ENCODE data around the gene FAS.
A peak's percentile ranks its signal among the peaks of the same experiment; 100 is the strongest.

Gene FAS

DNA sequence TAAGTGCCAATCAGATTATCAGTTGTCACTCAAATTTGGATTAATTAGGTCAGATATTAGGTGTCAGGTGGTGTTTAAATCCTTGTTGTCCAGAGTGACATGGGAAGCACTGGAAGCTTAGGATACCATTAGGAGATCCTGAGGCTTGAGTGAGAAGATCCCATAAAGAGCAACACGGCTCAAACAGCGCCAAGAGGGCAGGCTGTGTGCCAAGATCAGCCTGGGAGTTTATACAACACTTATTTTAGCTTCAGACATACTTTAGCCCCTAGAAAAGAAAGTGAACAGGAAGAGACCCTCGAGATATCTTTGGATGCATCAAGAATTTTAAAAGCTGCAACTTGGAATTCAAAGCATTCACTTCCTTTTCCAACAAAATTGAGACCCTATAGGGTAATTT lies 23.8 kb upstream of the FAS start:
- DNase-seq (ENCODE audit: low read depth, low spot score): no peak
- H3K4me3 ChIP-seq (ENCODE audit: low read length): no peak overlapping the region

DNA sequence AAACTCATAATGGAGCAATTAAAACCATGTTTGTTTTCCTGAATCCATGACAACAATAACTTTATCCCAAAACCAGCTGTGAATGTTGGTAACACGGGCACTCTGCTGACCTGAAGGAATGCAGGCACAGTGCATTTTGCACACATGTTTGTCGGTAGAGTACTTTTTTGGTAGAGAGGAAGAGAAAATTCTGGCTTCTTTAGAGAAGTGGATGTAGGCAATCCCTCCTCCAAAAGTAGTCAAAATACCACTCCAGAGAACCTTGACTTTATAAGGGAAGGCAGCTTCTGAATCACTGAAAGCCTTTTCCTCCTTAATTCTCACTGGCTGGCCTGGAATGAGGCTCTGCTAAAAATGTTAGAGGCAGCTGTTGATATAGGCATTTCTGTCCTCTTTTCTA lies 22.2 kb upstream of the FAS start:
- H3K4me3 ChIP-seq (ENCODE audit: low read length): no peak overlapping the region
- no peak for DNase-seq (ENCODE audit: low read depth, low spot score)

DNA sequence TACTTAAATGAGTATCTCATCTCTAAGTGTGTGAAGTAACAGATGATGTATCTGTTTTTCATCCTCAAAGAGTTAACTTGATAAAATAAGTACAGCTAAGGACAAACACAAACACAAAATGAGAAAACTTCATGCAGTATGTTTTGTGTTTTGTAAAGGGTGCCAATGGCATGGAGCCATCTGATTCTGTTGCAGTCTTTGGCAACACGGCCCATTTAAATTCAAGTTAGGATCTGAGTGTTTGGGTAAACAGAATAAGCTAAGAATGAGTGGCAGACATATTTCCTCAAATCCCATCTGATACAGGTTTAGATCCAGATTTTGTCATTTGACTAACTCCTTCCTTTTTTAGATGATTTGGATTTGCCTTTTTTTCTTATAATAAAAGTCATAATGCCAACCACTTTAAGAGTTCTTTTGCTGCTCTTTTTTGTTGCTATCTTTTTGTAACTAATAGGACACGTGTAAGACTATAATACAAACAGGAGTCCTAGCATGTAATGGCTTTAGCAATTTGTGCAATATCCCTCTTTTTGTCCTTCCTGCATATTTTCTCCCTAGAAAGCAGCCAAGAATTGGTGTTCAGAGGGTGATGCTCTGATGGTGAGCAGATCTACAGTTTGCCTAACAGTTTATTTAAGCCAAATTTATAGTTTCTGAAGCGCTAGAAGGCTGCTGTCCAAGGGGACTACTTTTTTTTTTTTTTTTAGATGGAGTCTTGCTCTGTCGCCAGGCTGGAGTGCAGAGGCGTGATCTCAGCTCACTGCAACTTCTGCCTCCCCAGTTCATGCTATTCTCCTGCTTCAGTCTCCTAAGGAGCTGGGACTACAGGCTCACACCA lies 19.2 kb upstream of the FAS start:
- no peak overlapping the region for H3K4me3 ChIP-seq (ENCODE audit: low read length)
- no peak for DNase-seq (ENCODE audit: low read depth, low spot score)

DNA sequence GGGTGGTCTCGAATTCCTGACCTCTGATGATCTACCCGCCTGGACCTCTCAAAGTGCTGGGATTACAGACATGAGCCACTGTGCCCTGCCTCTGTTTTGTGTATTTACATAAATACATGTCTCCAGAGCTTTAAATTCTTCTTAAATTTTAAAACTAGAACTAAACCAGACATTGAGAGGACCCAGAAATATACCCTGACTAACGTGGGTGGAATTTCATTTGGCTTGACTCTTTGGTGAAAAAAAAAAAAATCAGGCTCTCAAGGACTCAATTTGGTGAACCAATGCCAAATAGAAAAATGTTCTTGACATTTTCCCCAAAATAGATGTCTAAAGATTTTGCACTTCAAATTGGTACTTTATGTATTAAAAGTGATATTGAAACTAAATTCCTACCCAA lies 16.6 kb upstream of the FAS start:
- DNase-seq (ENCODE audit: low read depth, low spot score): no peak
- H3K4me3 ChIP-seq (ENCODE audit: low read length): no peak overlapping the region

DNA sequence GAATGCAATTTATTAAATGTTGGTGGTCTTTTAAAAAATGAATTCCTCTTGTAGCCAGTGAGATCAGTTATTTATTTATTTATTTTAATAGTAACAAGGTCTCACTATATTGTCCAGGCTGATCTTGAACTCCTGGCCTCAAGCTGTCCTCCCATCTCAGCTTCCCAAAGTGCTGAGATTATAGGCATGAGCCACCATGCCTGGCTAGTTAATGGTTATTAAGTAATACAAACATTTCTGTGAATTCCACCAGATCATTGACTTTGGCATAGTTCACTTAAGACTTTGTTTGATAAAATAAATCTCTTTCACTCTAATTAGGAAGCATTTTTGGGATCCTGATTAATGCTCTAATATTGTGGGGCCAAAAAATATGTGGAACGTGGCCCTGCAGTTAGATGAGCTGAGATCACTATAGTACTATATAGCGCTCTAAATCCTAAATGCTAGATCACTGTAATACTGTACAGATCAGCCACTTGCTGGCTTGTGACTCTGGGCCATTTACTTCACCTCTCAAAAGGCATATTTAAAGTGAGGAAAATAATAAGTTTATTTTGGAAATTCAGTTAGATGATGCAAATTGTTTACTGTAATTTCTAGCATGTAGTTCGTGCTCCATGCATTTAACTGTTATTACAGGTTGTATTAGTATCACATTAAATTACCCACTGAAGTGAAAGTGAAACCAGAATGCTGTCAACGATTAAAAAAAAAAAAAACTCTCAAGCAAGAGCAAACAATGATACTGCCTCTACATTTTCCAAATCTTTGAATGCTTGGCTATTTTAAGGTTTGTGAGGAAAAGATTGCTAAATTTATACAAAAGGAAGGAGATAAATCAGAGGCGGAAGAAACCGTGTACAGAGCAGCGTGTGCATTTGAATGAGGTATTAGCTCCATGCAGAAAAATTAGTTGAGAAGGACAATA lies 15.9 kb upstream of the FAS start:
- DNase-seq (ENCODE audit: low read depth, low spot score): no peak
- H3K4me3 ChIP-seq (ENCODE audit: low read length): peak overlapping the region; percentile 46

DNA sequence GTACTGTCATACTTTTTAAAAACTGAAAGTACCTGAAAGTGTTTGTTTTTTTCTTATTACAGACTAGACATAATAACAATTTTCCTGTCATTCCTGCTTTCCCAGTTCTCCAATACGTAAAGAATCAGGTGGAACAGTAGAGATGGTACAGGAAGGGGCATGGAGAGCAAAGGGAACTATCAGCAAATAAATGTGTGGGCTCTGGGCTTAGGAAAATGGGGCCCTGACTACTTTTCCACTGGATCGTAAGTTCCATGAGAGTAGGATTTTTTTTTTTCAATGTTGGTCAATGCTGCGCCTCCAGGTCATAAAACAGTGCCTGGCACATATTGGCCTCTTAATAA lies 15.2 kb upstream of the FAS start:
- H3K4me3 ChIP-seq (ENCODE audit: low read length): peak overlapping the region; percentile 46
- no peak for DNase-seq (ENCODE audit: low read depth, low spot score)

DNA sequence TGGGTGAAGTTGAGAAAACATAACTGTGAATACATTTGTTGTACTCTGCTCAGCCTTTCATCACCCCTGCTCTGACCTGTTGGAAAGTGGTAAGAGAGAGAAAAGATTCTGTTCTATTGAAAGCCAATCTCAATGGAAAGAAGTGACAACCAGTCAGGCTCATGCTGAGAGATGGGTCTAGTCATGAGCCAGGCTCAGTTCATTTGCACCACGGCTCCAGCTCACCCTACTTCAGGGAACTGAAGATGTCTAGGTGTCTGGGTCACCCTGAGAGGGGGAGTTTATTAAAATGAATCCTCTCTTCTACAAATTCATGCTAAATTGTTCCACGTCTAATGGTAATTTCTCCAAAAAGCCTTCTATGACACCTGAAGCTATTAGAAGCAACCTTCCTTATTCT lies 12.1 kb upstream of the FAS start:
- H3K4me3 ChIP-seq (ENCODE audit: low read length): no peak overlapping the region
- DNase-seq (ENCODE audit: low read depth, low spot score): no peak

DNA sequence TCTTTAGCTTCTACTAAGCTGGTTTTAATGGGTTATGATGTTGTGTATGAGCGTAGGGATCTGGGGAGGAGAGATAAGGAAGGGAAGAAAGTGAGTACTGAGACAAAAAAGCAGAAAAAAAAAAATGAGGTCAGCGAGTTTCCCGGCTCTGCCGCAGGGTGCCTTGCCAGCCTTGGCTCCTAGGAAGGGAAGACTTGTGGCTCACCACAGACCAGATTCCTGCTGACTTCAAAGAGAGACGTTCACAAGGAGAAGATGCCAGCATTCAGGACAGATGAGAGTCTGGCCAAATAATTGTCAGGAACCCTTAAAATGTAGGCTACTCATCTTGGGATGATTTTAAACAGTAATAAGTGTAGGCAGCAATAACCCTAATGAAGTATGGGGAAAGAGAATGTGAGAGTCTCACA lies 11.4 kb upstream of the FAS start:
- peak; percentile 63 for DNase-seq (ENCODE audit: low read depth, low spot score)
- no peak overlapping the region for H3K4me3 ChIP-seq (ENCODE audit: low read length)

DNA sequence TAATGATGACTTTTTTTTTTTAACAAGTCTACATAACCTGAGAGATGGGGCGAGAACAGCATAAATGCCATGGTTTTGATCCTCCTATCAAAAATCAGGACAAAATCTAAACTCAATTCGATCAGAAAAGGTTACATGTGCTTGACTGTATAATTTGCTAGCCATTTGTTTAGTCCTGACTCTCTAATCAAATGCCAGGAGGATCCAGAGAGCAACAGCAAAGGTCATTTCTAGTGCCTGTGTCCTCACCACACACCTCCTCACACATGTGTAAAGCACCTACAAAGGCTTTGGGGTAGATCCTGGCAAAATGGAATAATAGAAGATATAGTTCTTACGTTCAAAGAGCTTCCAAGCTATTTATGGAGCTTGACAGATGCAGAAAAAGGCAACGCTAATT lies 11.0 kb upstream of the FAS start:
- DNase-seq (ENCODE audit: low read depth, low spot score): no peak
- H3K4me3 ChIP-seq (ENCODE audit: low read length): no peak overlapping the region

DNA sequence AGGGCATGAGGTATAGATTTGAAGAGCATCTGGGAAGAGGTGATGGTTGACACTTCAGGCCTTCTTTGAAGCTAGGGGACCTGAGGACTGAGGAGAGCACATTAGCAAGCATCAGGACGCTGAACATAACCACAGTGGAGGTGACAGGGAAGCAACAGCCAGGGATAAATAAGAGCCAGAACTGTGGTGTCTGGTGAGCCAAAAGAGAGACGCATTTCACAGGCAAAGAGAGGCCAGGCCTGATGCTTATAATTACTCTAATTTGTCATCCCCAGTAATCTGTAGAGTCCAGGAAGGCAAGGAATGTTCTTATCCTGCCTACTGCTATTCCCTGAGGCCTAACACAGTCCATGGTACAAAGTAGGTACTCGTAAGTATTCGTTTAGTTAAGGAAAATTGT lies 10.4 kb upstream of the FAS start:
- no peak overlapping the region for H3K4me3 ChIP-seq (ENCODE audit: low read length)
- DNase-seq (ENCODE audit: low read depth, low spot score): no peak

DNA sequence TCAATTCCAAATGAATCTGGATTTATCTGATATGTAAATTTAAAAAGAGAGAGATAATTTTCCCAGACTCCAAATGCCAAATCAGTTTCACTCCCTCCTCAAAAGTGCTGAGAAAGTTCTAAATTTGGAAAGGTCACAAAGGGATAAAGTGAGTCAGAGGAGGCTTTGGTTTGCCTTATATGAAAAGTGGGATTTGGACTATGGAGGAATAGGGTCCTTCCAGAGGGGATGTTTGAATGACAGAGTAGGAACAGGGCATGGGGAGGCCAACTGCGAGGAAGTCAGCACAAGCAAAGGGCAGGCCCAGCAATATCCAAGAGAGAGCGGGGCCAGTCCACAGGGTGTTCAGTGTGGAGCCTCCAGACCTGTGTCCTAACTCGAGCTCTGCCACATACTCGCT lies 9.8 kb upstream of the FAS start:
- no peak for DNase-seq (ENCODE audit: low read depth, low spot score)

DNA sequence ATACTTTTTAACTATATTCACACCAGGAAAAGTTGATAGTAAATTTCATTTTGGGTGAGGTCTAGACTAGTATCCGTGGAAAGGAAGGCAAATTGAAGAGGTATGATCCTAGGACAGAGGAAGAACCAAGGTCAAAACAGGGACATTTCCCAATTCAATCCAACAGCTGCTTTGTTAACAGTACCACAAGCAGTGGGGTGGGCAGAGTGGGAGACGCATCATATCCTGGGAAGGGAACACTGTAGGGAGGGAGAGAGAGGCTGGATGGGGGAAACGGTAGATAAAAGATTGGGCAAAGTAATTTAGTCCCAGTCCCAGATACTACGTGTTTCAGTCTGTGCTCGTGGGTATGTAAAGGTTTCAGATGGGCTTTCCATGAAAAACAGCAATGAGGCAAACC lies 9.2 kb upstream of the FAS start:
- DNase-seq (ENCODE audit: low read depth, low spot score): no peak
- no peak overlapping the region for H3K4me3 ChIP-seq (ENCODE audit: low read length)

More for the DNA sequence above, 9.8 kb upstream of the FAS start:
- no peak overlapping the region for H3K4me3 ChIP-seq (ENCODE audit: low read length)

DNA sequence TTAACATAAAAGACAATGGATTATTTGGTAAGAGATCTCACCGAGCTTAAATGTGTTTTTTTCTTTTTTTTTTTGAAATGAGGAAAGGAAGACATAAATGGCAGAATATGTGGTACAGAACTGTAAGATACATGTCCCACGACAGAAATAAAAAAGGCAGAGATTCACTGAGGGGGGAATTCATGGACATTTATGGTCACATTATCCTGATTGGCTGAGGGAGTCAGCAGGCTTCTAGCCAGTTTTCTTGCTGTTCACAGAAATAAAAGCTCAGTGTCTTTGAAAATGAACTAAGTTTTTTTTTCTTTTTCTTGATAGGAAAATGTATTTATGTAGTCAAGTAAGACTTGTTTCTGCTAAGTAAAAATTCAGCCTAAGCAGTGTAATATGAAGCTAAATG lies 8.2 kb upstream of the FAS start:
- no peak for DNase-seq (ENCODE audit: low read depth, low spot score)
- H3K4me3 ChIP-seq (ENCODE audit: low read length): no peak overlapping the region

DNA sequence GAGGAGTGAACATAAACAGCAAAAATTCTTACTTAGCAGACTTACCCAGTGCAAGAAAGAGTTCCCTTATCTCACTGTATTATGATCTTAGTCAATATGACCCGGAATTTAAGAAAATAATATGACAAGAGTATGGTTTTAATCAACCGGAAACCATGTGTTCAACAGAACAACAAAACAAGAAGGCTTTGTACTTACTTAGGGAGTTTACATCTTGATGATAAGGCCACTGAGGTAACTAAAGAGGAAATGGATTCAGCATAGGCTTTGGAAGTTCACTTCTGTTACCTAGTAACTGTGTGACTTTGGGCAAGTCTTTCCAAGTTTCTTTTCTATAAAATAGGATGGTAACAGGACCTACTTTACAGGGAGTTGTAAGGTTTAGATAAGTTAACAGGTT lies 7.4 kb upstream of the FAS start:
- DNase-seq (ENCODE audit: low read depth, low spot score): no peak
- H3K4me3 ChIP-seq (ENCODE audit: low read length): no peak overlapping the region

DNA sequence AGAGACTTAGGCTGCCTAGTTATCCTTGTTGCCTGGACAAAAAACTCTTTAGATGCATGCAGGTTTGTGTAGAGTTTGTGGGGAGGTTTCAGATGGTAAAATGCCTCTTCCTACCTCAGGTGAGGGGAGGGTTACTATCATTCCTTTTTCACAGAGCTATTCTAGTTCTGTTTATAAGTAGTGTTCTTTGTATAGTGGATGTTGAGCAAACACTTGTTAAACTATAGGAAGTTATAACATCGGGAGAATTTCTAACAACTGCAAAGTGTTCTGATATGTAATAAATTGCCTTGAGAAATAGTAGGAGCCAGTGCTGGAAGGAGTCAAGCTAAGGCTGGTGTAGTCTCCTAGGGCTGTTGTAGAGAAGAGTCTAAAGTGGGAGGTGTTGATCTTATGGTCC lies 6.7 kb upstream of the FAS start:
- H3K4me3 ChIP-seq (ENCODE audit: low read length): no peak overlapping the region
- no peak for DNase-seq (ENCODE audit: low read depth, low spot score)

DNA sequence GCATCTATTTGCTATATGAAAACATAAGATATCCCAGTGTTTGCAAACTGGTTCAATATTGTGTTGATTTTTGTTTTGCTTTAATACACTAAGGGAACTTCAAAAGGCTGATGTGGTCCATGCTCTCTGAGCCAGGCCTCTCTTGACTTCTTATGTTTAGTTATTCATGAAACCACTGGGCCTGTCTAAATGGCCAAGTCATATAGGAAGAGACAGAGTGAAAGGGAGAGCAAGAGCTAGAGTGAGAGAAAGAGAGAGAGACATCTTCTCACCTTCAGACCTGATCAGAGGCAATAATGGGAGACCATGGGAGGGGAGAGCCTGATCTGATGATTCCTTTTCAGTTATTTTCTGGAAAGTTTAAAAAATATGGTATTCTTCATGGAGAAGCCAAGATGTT lies 6.1 kb upstream of the FAS start:
- H3K4me3 ChIP-seq (ENCODE audit: low read length): no peak overlapping the region
- no peak for DNase-seq (ENCODE audit: low read depth, low spot score)

DNA sequence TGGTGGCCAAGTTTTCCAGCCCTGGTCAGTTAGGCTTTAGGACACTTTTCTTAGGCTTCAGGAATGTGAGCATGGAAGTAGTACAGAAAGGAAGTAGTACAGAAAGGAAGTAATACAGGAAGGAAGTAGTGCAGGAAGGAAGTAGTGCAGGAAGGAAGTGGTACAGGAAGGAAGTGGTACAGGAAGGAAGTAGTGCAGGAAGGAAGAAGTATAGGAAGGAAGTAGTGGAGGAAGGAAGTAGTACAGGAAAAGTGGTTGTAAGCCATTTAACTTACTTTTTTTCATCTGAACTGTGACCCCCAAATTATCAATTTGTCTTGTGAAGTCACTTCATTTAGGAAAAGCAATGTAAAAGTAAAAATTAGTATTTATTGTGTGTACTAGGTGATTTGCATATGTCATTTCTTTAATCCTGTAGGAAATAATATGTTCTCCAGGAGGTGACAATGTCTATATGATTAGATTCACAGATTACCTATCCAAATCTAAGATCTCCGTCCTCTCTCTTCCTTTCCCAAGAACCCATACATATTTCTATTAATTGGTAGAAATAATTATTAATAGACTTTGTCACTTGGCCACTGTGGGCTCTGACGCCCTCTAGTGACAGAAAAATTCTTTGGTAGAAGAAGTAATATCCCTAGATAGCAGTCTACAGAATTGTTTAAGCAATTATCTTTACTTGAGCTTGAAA lies 3.9 kb upstream of the FAS start:
- no peak overlapping the region for H3K4me3 ChIP-seq (ENCODE audit: low read length)
- DNase-seq (ENCODE audit: low read depth, low spot score): no peak

DNA sequence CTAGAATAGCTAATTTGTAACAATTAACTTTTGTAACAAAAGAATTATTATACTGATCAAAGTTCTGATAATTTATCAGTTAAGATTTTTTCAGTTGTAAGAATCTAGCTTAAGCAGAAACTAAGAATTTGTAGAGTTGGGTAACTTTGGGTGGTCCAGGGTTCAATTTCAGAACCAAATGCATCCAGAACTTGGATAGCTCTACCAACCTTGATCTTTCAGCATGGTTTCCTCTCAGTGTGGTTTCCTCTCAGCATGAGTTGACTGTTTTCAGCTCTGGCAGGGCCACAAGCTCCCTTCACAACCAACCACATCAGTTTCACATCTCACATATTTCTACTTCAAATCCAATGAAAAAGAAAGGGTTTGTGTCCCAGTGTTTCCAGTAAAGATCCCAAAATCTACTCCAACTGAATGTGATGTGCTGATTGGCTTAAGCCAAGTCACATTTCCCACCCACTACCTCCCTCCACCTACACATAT lies 3.3 kb upstream of the FAS start:
- peak; percentile 65 for DNase-seq (ENCODE audit: low read depth, low spot score)
- H3K4me3 ChIP-seq (ENCODE audit: low read length): no peak overlapping the region

DNA sequence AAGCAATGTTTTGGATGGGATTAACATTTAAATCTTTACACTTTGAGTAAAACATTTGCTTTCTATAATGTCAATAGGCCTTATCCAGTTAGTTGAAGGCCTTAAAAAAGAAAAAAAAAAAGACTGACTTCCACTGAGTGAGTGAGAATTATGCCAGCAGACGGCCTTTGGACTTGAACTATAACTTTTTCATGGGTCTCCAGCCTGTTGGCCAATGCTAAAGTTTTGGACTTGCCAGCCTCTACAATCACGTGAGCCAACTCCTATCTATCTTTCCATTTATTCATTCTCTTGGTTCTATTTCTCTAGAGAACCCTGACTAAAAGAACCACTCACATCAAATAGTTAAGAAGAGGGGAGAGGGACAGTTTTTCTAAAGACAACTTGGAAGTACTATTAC lies 2.8 kb upstream of the FAS start:
- DNase-seq (ENCODE audit: low read depth, low spot score): no peak

DNA sequence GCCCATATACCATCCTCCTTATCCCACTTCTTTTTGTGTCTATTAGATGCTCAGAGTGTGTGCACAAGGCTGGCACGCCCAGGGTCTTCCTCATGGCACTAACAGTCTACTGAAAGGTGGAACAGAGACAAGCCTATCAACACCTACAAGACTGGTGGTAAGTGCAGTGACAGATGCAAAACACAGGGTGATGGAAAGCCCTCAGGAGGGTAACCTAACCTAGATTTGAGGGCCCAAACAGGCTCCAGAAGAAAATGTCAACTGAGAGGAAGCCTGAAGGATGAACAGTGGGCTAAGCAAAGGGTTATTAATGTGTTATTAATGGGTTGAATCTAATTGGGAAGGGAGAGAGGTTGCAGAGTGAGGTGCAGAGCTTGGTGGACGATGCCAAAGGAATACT lies 1.2 kb upstream of the FAS start:
- H3K4me3 ChIP-seq (ENCODE audit: low read length): no peak overlapping the region
- no peak for DNase-seq (ENCODE audit: low read depth, low spot score)

More for the DNA sequence above, 2.8 kb upstream of the FAS start:
- no peak overlapping the region for H3K4me3 ChIP-seq (ENCODE audit: low read length)

All from Jurkat, Clone E6-1 (cell line).